ENCODE results near the gene IGSF3.
"Not testable (repeated sequence)": the region's sequence is repeated elsewhere in the genome, so short reads cannot be mapped to it uniquely, and the experiment has no call there.

Gene IGSF3

GRCh38 chr1:116573431-116574095 lies 94.0 kb downstream of the IGSF3 start:
- peak; percentile 41 for DNase-seq (ENCODE audit: low spot score)

- DNase-seq (ENCODE audit: low spot score) = no peak
Observed at GRCh38 chr1:116572771-116573430, 94.6 kb downstream of the IGSF3 start.

GRCh38 chr1:116572099-116572498 lies 95.4 kb downstream of the IGSF3 start:
- DNase-seq (ENCODE audit: low spot score) = no peak

- DNase-seq (ENCODE audit: low spot score) = peak; percentile 33
Observed at GRCh38 chr1:116571215-116571919, 96.2 kb downstream of the IGSF3 start.

- peak; percentile 96 for DNase-seq (ENCODE audit: low spot score)
Observed at GRCh38 chr1:116570358-116571214, 96.9 kb downstream of the IGSF3 start, which contains the start of gene CD58. CD58 (minus strand) TSS chr1:116571026; CDS start chr1:116570972, 54 bp downstream.

- DNase-seq (ENCODE audit: low spot score) = no peak
Observed at GRCh38 chr1:116569776-116570357, 97.7 kb downstream of the IGSF3 start.

- no peak for DNase-seq (ENCODE audit: low spot score)
Observed at GRCh38 chr1:116569381-116569670, 98.2 kb downstream of the IGSF3 start.

GRCh38 chr1:116568662-116569380 lies 98.7 kb downstream of the IGSF3 start:
- DNase-seq (ENCODE audit: low spot score) = no peak

- DNase-seq (ENCODE audit: low spot score) = no peak
Observed at GRCh38 chr1:116567790-116568661, 99.5 kb downstream of the IGSF3 start.

- no peak for DNase-seq (ENCODE audit: low spot score)
Observed at GRCh38 chr1:116565222-116565621, 102.3 kb downstream of the IGSF3 start.

GRCh38 chr1:116564426-116564825 lies 103.1 kb downstream of the IGSF3 start:
- DNase-seq (ENCODE audit: low spot score) = no peak

GRCh38 chr1:116562465-116562864 lies 105.1 kb downstream of the IGSF3 start:
- DNase-seq (ENCODE audit: low spot score) = not testable (repeated sequence)

GRCh38 chr1:116561563-116561962 lies 106.0 kb downstream of the IGSF3 start:
- DNase-seq (ENCODE audit: low spot score) = no peak

- no peak for DNase-seq (ENCODE audit: low spot score)
Observed at GRCh38 chr1:116560704-116561490, 106.6 kb downstream of the IGSF3 start.

GRCh38 chr1:116559304-116559761 lies 108.2 kb downstream of the IGSF3 start:
- no peak for DNase-seq (ENCODE audit: low spot score)

- DNase-seq (ENCODE audit: low spot score) = no peak
Observed at GRCh38 chr1:116558571-116558970, 109.0 kb downstream of the IGSF3 start.

GRCh38 chr1:116558140-116558549 lies 109.4 kb downstream of the IGSF3 start:
- no peak for DNase-seq (ENCODE audit: low spot score)

- DNase-seq (ENCODE audit: low spot score) = no peak
Observed at GRCh38 chr1:116557323-116557878, 110.1 kb downstream of the IGSF3 start.
